ENCODE data around the gene NMNAT1. TPM values are rescaled to one million over a fixed set of nuclear protein-coding genes. Genes with fewer than 3 reads are reported as not detected.
"Not testable (repeated sequence)": the region's sequence is repeated elsewhere in the genome, so short reads cannot be mapped to it uniquely, and the experiment has no call there.

NMNAT1 gene
- total RNA-seq, 1 experiment from 2014 or later = 13.4 TPM

- H3K4me1 ChIP-seq (replicated peaks; ENCODE audit: insufficient read depth) = peaks cover 8% of the 10 kb centered on the region; the same call in 1 of the 2 replicates
- no peak overlapping the region for H3K4me2 ChIP-seq
- H3K4me3 ChIP-seq = no peak overlapping the region
- H3K79me2 ChIP-seq (ENCODE audit: low read depth) = no peaks in the 10 kb centered on the region
- no peak for DNase-seq
- no peaks in the 10 kb centered on the region for H3K36me3 ChIP-seq (ENCODE audit: low read depth)
- intact Hi-C loops (cut with micrococcal nuclease; ENCODE audit: unreplicated experiment) = no loop called here
- CTCF ChIA-PET = interaction anchor here (0.5 kb wide), 1 partner anchor 24 kb away, joined by 5 read pairs; no protein-coding TSS in a partner anchor
- BruUV-seq (replicated peaks) = no TSS peak
- H3K9me3 ChIP-seq (ENCODE audit: insufficient read depth, low read depth) = no peaks in the 10 kb centered on the region
- H2AFZ ChIP-seq = no peak overlapping the region
- no peaks in the 10 kb centered on the region for H4K20me1 ChIP-seq (ENCODE audit: insufficient read depth)
- no peak overlapping the region for H3K27ac ChIP-seq
- no peaks in the 10 kb centered on the region for H3K9me2 ChIP-seq (ENCODE audit: insufficient read depth)
- TF ChIP-seq CTCF (conservative IDR thresholded peaks at IDR 0.05) (no peak), EZH2 (IDR thresholded peaks at IDR 0.05; ENCODE audit: low read depth) (no peak)
- POLR2A ChIA-PET (ENCODE audit: unreplicated experiment) = no interaction called here
- H3K27me3 ChIP-seq (ENCODE audit: insufficient read depth, low read depth) = no peaks in the 10 kb centered on the region
- H3F3A ChIP-seq (ENCODE audit: insufficient read depth, low read depth) = no peaks in the 10 kb centered on the region
Measured at GRCh38 chr1:10020086-10020485, 76.8 kb downstream of the NMNAT1 start.

- H3F3A ChIP-seq (ENCODE audit: insufficient read depth, low read depth); BruUV-seq (replicated peaks); H3K27me3 ChIP-seq (ENCODE audit: insufficient read depth, low read depth); DNase-seq; H3K4me3 ChIP-seq; H3K79me2 ChIP-seq (ENCODE audit: low read depth); H3K4me2 ChIP-seq; H3K4me1 ChIP-seq (replicated peaks; ENCODE audit: insufficient read depth); CTCF ChIA-PET; H3K36me3 ChIP-seq (ENCODE audit: low read depth); H4K20me1 ChIP-seq (ENCODE audit: insufficient read depth); H2AFZ ChIP-seq; H3K9me3 ChIP-seq (ENCODE audit: insufficient read depth, low read depth); intact Hi-C loops (cut with micrococcal nuclease; ENCODE audit: unreplicated experiment); H3K27ac ChIP-seq; POLR2A ChIA-PET (ENCODE audit: unreplicated experiment); H3K9me2 ChIP-seq (ENCODE audit: insufficient read depth): not testable (repeated sequence)
Measured at GRCh38 chr1:10020678-10021077, 77.4 kb downstream of the NMNAT1 start.

GRCh38 chr1:10021992-10022391 is 78.7 kb downstream of the NMNAT1 start:
- POLR2A ChIA-PET (ENCODE audit: unreplicated experiment); H3K4me1 ChIP-seq (replicated peaks; ENCODE audit: insufficient read depth); CTCF ChIA-PET: not testable (repeated sequence)

GRCh38 chr1:10022656-10023055 is 79.4 kb downstream of the NMNAT1 start:
- DNase-seq = no peak
- Histone ChIP-seq H3K4me1 (replicated peaks; ENCODE audit: insufficient read depth) (peaks cover 8% of the 10 kb centered on the region; the same call in 1 of the 2 replicates), H3K4me2 (no peak overlapping the region), H2AFZ (no peak overlapping the region), H3K27me3 (ENCODE audit: insufficient read depth, low read depth) (no peaks in the 10 kb centered on the region), H3F3A (ENCODE audit: insufficient read depth, low read depth) (no peaks in the 10 kb centered on the region), H3K9me3 (ENCODE audit: insufficient read depth, low read depth) (no peaks in the 10 kb centered on the region), H3K79me2 (ENCODE audit: low read depth) (no peaks in the 10 kb centered on the region), H3K27ac (no peak overlapping the region), H3K9me2 (ENCODE audit: insufficient read depth) (no peaks in the 10 kb centered on the region), H3K4me3 (no peak overlapping the region), H4K20me1 (ENCODE audit: insufficient read depth) (no peaks in the 10 kb centered on the region), H3K36me3 (ENCODE audit: low read depth) (no peaks in the 10 kb centered on the region)
- ChIA-PET CTCF (no interaction called here), POLR2A (ENCODE audit: unreplicated experiment) (no interaction called here)
- intact Hi-C loops (cut with micrococcal nuclease; ENCODE audit: unreplicated experiment) = no loop called here
- no peak for TF ChIP-seq EZH2 (IDR thresholded peaks at IDR 0.05; ENCODE audit: low read depth)
- no TSS peak for BruUV-seq (replicated peaks)

More at GRCh38 chr1:10021992-10022391, 78.7 kb downstream of the NMNAT1 start:
- H3K4me2 ChIP-seq; BruUV-seq (replicated peaks); H3K4me3 ChIP-seq; H3K9me3 ChIP-seq (ENCODE audit: insufficient read depth, low read depth); H3K27ac ChIP-seq; H3K36me3 ChIP-seq (ENCODE audit: low read depth); H4K20me1 ChIP-seq (ENCODE audit: insufficient read depth); H3F3A ChIP-seq (ENCODE audit: insufficient read depth, low read depth); H3K9me2 ChIP-seq (ENCODE audit: insufficient read depth); H3K79me2 ChIP-seq (ENCODE audit: low read depth); H2AFZ ChIP-seq; DNase-seq; H3K27me3 ChIP-seq (ENCODE audit: insufficient read depth, low read depth); intact Hi-C loops (cut with micrococcal nuclease; ENCODE audit: unreplicated experiment): not testable (repeated sequence)

All from PC-9 (cell line).